SK-N-SH treated with all-trans-retinoic acid at 6 μM for 48 hours (cell line): Measurements from ENCODE around the gene ACOT6.

ENCODE experiments used
- CSDC2 ChIP-seq: fragments of 250-450 bp; sonication (Bioruptor Pico); IDR thresholded peaks from 2 replicates; pipeline ENCODE4 v1.5.0; 2020; ENCODE audit warnings: mild to moderate bottlenecking, moderate library complexity
- ESRRG ChIP-seq: fragments of 250-450 bp; sonication (Bioruptor Pico); IDR thresholded peaks from 2 replicates; pipeline ENCODE4 v1.6.1; 2021; ENCODE audit warnings: mild to moderate bottlenecking
- PATZ1 ChIP-seq: fragments of 250-450 bp; sonication (Bioruptor Pico); IDR thresholded peaks from 2 replicates; pipeline ENCODE4 v1.8.0; 2020; ENCODE audit warnings: mild to moderate bottlenecking, moderate library complexity, borderline replicate concordance
- POU6F1 ChIP-seq: fragments of 250-450 bp; sonication (Bioruptor Pico); IDR thresholded peaks from 2 replicates; pipeline ENCODE4 v1.8.0; 2021; ENCODE audit warnings: low read depth, mild to moderate bottlenecking, moderate library complexity, borderline replicate concordance
- SNAI2 ChIP-seq: fragments of 250-450 bp; sonication (Bioruptor Pico); IDR thresholded peaks from 2 replicates; pipeline ENCODE4 v1.5.0; 2020; ENCODE audit warnings: mild to moderate bottlenecking, moderate library complexity
- TSHZ2 ChIP-seq: fragments of 250-450 bp; sonication (Bioruptor Pico); IDR thresholded peaks from 2 replicates; pipeline ENCODE4 v1.5.0; 2020; ENCODE audit warnings: mild to moderate bottlenecking, moderate library complexity
- ZFP3 ChIP-seq: fragments of 250-450 bp; sonication (Bioruptor Pico); IDR thresholded peaks from 2 replicates; pipeline ENCODE4 v1.5.0; 2020; ENCODE audit warnings: mild to moderate bottlenecking, moderate library complexity
- ZFP30 ChIP-seq: fragments of 450-650 bp; formaldehyde crosslinking; IDR thresholded peaks from 2 replicates; pipeline ENCODE4 v1.5.0; 2022; ENCODE audit warnings: mild to moderate bottlenecking, moderate library complexity
- ZNF565 ChIP-seq: fragments of 450-650 bp; formaldehyde crosslinking; conservative IDR thresholded peaks from 2 replicates; pipeline ENCODE4 v1.5.0; 2020; ENCODE audit warnings: low read depth, mild to moderate bottlenecking, moderate library complexity

- TF ChIP-seq ZFP30 (CRISPR knock-in tag) (no peak), TSHZ2 (no peak), SNAI2 (CRISPR knock-in tag) (no peak), PATZ1 (CRISPR knock-in tag) (no peak), ESRRG (no peak), ZFP3 (CRISPR knock-in tag) (no peak), POU6F1 (no peak), ZNF565 (CRISPR knock-in tag) (no peak), CSDC2 (CRISPR knock-in tag) (no peak)
Measured at GRCh38 chr14:73660511-73660910, 48.2 kb downstream of the ACOT6 start.
